DMS153 treated with DMSO at 0.1 percent for 48 hours (cell line): ENCODE data around the gene CACNA1C.
A peak's percentile ranks its signal among the peaks of the same experiment; 100 is the strongest.
"Not testable (repeated sequence)": the region's sequence is repeated elsewhere in the genome, so short reads cannot be mapped to it uniquely, and the experiment has no call there.

Experiments used
- DNase-seq: peaks from one replicate; lab custom pipeline; 2025; ENCODE audit not compliant: unreplicated experiment; lab: John Stamatoyannopoulos, UW

CACNA1C gene

GRCh38 chr12:2074792-2075191 is 22.0 kb downstream of the CACNA1C start:
- no peak for DNase-seq

GRCh38 chr12:2075508-2076195 is 22.9 kb downstream of the CACNA1C start:
- no peak for DNase-seq

GRCh38 chr12:2076196-2076570 is 23.4 kb downstream of the CACNA1C start:
- no peak for DNase-seq

DNA sequence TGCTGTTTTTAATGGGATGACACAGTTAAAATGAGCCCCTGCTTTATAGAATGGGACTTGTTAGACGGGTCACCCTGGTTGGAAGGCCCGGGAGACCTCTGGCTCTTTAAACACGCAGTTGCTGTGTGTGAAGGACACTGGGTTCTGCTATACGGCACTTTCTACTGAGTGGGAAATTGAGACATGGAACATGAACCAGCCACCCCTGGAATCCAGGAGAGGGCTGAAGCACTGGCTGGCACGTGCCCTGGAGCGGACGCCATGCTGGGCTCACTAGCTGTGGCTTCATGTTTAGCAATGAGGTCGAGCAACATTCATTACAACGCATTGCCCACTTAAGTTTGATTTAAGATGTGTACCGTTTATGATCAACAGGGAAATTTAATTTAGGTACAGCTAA is 23.9 kb downstream of the CACNA1C start:
- DNase-seq: no peak

DNA sequence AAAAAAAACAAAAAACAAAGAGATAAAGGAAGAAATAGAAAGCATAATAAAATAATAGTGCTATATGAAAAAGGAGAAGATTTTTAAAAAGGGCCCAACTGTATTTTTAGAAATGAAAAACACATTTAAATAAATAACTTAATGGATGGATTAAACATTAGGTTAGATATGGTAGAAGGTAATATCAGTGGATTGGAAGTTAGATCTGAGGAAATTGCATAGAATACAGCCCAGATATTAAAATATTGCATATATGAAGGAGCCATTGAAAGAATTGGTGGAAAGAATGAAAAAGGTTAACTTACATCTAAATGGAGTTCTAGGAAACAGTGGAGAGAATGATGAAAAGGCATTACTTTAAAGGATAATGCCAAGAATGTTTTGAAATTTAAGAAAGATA is 27.8 kb downstream of the CACNA1C start:
- DNase-seq: no peak

- peak; percentile 24 for DNase-seq
Observed at GRCh38 chr12:2082321-2082720, 29.5 kb downstream of the CACNA1C start.

DNA sequence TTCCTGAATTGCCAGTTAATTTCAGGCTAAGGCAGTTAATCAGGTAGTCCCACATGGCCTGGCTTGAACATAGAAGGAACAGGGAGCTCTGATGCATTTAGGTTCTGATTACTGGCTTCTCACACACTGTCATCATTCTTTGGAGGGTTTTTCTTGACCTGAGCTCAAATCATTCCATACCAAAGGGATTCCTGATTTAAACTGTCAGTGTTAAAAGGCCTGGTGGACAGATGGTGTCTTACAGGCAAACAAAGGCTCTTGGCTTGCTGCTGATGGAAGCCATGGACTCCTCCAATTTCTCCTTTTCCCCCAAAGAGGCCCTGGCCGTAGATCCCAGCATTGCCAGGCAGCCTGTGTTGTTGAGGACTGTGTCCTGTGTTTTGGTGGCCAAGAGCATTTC is 30.2 kb downstream of the CACNA1C start:
- peak; percentile 50 for DNase-seq

DNA sequence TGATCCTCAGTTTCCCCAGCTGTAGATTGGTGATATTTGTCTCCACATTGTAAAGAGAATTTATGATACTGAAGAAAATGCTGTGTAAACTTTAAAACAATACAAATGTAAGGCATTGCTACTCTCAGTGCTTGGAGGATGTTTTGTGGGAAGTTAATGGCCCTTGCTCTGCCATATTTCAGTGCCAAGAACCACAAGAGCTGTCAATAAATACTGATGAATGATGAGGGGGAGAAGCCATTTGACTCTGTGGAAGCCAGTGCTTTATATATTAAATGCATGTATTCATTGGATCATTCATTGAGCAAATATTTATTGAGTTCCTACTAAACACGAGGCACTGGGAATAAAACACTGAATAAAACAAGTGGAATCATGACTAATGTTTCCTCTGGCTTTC is 30.8 kb downstream of the CACNA1C start:
- DNase-seq: peak; percentile 94

- DNase-seq: peak; percentile 27
Observed at GRCh38 chr12:2084553-2085296, 31.9 kb downstream of the CACNA1C start.

DNA sequence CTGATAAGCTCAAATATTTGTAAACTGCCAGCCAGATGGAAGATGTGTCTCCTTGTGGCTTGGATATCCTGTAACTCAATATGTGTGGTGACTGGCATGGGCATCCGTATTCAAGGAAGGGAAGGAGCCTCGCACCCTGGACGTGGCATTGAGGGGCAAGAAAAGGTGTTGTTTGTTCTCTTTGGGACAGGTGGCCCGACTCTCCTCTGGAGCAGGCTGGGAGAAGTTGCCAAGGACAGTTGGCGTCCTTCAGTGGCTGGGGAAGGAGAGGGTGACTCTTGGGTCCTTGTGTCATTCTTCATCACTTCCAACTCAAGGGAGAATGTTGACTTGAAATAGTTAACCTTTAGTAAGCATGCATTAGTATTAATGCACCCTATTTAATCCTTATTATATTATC is 39.6 kb downstream of the CACNA1C start:
- DNase-seq: no peak

DNA sequence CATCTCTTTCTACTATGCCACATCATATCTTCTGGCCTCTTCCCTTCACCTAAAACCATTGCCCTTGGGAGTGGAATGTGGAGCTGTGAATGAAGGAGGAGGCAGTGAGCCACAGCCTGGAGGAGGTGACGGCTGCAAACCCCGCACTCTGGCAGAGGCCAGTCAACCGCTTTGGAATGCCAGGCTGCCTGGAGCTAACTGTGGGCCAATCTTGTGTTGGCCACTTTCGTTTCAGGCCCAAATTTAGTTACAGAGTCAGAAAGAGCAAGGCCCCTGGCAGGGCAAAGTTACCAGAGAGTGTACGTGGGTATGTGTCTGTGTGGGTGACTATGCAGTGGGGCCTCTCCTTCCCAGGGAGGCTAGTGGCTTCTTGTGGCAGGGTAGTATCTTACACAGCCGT is 40.1 kb downstream of the CACNA1C start:
- no peak for DNase-seq

DNA sequence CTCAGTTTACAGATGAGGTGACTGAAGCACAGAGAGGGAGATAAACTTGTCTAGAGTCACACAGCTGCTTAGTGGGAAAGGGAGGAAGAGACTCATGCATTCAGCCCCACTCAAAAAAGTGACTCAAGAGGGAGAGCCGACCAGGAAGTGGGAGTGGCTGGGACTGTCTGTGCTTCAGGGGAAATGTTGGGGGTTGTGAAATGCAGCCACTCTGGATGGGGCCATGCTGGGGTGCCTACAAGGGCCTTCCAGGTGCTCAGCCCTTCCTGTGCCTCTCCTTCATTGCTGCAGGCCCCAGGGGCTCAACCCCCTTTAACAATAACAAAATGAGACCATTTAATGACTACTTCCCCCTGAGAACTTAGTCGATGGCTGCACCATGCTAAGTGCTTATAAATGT is 41.8 kb downstream of the CACNA1C start:
- no peak for DNase-seq

- DNase-seq: no peak
Observed at GRCh38 chr12:2095878-2096277, 43.1 kb downstream of the CACNA1C start.

DNA sequence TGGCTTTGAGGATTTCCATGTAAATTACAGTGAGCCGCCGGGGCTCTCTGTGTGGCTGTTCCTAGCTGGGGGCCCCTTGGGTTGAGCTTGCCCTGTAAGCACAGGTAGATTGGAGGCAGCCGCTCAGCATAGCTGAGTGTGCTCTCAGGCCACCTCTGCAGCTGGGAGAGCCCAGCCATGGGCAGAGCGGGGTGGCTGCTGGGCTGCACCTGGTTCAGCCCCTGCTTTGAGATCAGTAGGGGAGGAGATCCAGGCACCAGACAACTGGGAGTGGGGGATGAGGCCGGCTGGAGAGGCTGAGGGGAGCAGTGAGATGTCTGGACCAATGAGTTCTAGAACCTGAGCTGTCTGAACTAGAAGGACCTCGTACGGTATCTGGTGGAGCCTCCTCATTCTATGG is 44.8 kb downstream of the CACNA1C start:
- DNase-seq: no peak

GRCh38 chr12:2098852-2099251 is 46.1 kb downstream of the CACNA1C start:
- no peak for DNase-seq

- DNase-seq: no peak
Observed at GRCh38 chr12:2099595-2099994, 46.8 kb downstream of the CACNA1C start.

DNA sequence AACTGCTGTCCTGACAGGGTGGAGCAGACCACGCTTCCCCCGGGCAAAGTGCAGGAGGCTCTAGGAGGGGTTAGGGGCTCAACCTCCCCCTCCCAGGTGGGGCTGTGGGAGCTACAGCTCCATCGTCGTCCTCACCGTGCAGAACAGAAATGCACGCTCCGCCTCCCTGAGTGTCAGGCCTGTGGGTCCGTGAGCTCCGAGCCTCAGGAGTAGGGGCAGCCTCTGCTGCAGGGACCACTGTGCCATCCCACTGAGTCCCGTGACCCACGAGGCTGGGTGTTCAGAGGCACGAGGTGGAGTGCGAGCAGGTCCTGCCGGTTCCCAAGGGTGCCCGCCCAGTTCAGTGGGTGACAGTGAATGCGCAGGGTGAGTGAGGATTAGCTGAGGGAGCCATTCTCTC is 48.6 kb downstream of the CACNA1C start:
- no peak for DNase-seq

- DNase-seq: no peak
Observed at GRCh38 chr12:2101771-2102170, 49.0 kb downstream of the CACNA1C start.

- not testable (repeated sequence) for DNase-seq
Observed at GRCh38 chr12:2102736-2103135, 49.9 kb downstream of the CACNA1C start.

DNA sequence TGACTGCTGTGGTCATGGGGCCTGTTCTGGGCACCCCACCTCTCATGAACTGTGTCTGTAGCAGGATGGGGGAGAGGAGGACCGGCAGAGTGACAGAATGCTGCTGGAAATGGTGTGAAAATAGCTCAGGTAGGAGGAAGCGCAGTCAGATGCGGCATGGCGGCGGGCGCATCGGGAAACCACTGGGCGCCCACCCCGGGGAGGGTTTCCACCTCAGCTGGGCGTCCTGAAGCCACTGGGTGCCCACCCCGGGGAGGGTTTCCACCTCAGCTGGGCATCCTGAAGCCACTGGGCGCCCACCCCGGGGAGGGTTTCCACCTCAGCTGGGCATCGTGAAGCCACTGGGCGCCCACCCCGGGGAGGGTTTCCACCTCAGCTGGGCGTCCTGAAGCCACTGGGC is 52.6 kb downstream of the CACNA1C start:
- not testable (repeated sequence) for DNase-seq

DNA sequence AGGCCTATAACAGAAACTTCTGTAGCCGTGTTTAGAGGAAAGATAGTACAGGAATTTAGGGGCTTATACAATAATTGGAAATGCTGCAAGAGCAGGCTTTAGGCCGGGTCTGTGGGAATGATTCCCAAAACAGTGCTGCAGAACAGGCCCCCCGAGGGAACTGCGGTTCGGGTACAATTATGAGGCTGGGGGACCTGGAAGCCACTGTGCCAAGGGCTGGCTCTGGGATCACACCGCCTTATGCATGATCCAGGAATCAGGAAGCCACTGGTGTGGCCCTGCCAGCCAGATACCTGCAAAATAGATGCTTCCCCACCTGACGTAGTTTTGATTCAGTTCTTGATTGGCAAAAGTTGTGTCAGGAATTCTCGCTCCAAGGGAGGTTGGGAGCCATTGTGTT is 55.4 kb downstream of the CACNA1C start:
- no peak for DNase-seq

DNA sequence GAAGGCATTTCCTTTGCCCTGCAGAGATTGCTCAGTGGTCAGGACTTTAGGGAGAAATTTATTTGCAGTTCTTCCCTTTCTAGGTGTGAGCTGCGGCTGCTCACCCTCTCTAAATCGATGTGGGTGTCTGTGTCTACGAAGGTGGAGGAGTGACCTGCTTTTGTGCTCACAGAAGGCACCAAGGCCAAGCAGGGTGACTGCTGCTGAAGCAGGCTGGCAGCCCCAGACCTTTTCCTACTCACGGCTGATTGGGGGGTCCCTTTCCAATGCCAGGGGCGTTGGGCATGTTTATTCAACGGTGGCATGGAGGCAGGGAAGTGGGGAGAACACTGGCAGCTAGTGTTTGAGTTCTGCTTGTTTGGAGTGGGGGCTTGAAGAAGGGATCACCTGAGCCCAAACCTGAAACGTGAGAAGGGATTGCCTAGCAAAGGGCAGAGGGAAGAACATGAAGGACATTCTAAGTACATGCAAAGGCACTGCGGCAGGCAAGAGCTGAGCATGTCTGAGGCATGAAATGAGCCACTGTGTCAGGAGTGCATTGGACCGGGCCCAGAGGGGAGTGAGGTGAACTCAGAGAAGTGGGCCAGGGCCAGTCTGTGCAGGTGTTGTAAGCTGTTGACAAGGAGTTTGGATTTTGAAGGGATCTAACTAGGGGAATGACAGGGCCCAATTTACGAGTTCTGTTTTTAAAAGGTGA is 56.3 kb downstream of the CACNA1C start:
- no peak for DNase-seq
